ENCODE data around the gene IGF2BP2.

IGF2BP2 gene

DNA sequence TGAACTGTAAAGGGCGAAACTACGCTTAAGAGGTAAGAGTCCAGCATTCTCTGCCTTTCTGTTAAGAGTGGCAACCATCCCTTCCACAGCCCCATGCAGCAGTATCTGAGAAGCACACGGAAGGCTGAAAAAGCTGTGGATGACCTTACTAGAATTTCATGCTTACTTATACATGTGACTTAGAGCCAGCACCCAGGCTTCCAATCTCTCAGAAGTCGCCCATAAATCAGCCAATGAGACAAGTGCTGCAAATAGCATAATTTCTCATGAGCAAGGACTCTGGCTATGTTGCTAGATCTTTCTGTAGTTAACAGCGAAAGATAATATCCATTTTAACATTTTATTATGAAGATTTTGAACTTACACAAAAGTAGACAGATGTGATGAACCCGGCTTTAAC, 65.3 kb downstream of the IGF2BP2 start:
- H3K36me3 Mint-ChIP-seq (ENCODE audit: low read depth) = no peaks in the 10 kb centered on the region
- peaks cover 34% of the 10 kb centered on the region for H3K27me3 Mint-ChIP-seq (ENCODE audit: low read depth)
- H3K9me3 Mint-ChIP-seq = peaks cover 3% of the 10 kb centered on the region
- DNase-seq (ENCODE audit: low spot score) = no peak
- no peak overlapping the region for H3K27ac Mint-ChIP-seq
- no peak overlapping the region for H3K4me3 Mint-ChIP-seq
- no peaks in the 10 kb centered on the region for H3K4me1 Mint-ChIP-seq (ENCODE audit: low read depth)

DNA sequence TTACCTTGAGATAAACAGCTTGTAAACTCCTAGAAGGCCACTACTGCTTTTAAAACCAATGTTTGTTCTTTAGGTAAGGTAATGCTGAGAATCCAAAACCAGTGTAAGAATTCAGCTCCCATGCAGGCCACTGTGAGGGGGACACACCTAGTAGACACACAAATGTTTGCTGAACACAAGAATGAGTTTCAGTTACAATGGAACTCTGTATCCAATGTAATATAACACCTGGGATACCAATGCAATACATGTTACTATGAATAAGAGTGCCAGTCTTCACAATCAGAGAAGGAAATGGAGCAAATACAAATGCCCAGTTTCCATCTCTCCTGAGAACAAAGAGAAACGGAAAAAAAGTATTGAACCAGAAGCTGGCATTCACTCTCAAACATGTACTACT, 65.9 kb downstream of the IGF2BP2 start:
- Mint-ChIP-seq H3K9me3 (peaks cover 5% of the 10 kb centered on the region), H3K4me3 (no peak overlapping the region), H3K4me1 (ENCODE audit: low read depth) (no peaks in the 10 kb centered on the region), H3K27ac (no peak overlapping the region), H3K27me3 (ENCODE audit: low read depth) (peaks cover 30% of the 10 kb centered on the region), H3K36me3 (ENCODE audit: low read depth) (no peaks in the 10 kb centered on the region)
- DNase-seq (ENCODE audit: low spot score) = no peak

DNA sequence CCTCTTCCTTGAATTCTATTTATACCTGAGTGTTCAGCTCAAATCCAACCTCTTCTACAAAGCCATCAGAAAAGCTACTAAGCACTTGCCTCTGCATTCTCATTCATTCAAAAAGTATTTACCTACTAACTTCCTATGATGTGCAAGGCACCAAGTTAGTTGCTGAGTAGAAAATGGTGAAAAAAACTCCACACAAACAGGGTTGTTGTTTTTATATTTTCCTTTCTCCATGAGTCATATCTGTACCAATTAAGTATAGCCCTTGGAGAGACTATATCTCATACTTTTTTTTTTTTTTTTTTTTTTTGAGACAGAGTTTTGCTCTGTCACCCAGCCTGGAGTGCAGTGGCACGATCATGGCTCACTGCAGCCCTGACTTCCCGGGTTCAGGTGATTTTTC, 67.7 kb downstream of the IGF2BP2 start:
- no peaks in the 10 kb centered on the region for H3K36me3 Mint-ChIP-seq (ENCODE audit: low read depth)
- DNase-seq (ENCODE audit: low spot score) = no peak
- H3K9me3 Mint-ChIP-seq = peaks cover 5% of the 10 kb centered on the region
- H3K27ac Mint-ChIP-seq = no peak overlapping the region
- H3K4me3 Mint-ChIP-seq = no peak overlapping the region
- peaks cover 21% of the 10 kb centered on the region for H3K27me3 Mint-ChIP-seq (ENCODE audit: low read depth)
- no peaks in the 10 kb centered on the region for H3K4me1 Mint-ChIP-seq (ENCODE audit: low read depth)

DNA sequence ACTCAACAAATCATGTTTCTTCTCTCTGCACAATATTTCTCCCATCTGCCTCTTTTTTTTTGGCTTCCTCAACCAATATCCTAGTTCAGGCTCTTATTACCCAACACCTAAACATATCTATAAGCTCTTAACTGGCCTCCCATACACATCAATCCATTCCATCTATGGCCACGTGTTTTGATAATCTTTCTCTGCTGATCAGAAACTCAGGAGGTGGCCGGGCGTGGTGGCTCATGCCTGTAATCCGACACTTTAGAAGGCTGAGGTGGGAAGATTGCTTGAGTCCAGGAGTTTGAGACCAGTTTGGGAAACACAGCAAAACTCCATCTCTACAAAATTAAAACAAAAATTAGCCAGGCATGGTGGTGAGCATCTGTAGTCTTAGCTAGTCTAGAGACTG, 68.4 kb downstream of the IGF2BP2 start:
- Mint-ChIP-seq H3K4me3 (no peak overlapping the region), H3K4me1 (ENCODE audit: low read depth) (no peaks in the 10 kb centered on the region), H3K9me3 (peaks cover 5% of the 10 kb centered on the region), H3K27ac (no peak overlapping the region), H3K27me3 (ENCODE audit: low read depth) (peaks cover 23% of the 10 kb centered on the region), H3K36me3 (ENCODE audit: low read depth) (no peaks in the 10 kb centered on the region)
- no peak for DNase-seq (ENCODE audit: low spot score)

DNA sequence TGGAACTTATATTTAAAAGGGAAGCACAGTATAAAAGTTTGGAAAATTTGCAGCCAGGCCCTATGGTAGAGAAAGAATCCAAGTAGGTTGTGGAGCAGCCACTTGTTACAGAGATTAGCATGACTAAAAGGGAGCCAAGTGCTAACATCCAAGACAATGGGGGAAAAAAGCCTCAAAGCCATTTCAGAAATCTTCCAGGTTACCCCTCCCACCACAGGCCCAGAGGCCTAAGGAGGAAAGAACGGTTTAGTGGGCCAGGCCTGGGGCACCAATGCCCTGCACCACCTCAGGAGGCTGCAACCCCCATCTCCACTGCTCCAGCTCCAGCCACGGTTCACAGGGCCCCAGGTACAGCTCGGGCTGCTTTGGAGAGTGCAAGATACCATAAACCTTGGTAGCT, 69.9 kb downstream of the IGF2BP2 start:
- H3K27me3 Mint-ChIP-seq (ENCODE audit: low read depth) = peaks cover 17% of the 10 kb centered on the region
- H3K36me3 Mint-ChIP-seq (ENCODE audit: low read depth) = no peaks in the 10 kb centered on the region
- no peaks in the 10 kb centered on the region for H3K4me1 Mint-ChIP-seq (ENCODE audit: low read depth)
- no peak for DNase-seq (ENCODE audit: low spot score)
- H3K4me3 Mint-ChIP-seq = no peak overlapping the region
- no peak overlapping the region for H3K27ac Mint-ChIP-seq
- peaks cover 5% of the 10 kb centered on the region for H3K9me3 Mint-ChIP-seq

DNA sequence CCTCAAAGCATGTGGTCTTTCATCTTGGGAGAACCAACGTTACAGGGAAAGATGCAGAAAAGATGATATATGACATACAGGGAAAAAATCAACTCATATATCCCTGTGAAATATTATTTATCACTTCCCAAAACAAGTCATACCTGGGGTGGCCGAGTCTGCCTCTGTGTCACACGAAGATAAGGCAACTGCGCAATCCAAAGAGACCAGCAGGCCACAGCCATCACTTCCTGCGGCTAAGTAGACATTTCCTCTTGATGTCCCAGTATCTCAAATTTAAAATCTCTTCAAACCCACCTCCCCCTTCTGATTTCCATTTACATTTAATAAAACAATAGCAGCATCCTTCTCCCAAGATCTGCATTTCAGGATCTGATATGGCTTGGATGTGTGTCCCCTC, 71.5 kb downstream of the IGF2BP2 start:
- Mint-ChIP-seq H3K27me3 (ENCODE audit: low read depth) (peaks cover 16% of the 10 kb centered on the region), H3K9me3 (peaks cover 5% of the 10 kb centered on the region), H3K4me1 (ENCODE audit: low read depth) (no peaks in the 10 kb centered on the region), H3K36me3 (ENCODE audit: low read depth) (no peaks in the 10 kb centered on the region), H3K27ac (no peak overlapping the region), H3K4me3 (no peak overlapping the region)
- DNase-seq (ENCODE audit: low spot score) = no peak

DNA sequence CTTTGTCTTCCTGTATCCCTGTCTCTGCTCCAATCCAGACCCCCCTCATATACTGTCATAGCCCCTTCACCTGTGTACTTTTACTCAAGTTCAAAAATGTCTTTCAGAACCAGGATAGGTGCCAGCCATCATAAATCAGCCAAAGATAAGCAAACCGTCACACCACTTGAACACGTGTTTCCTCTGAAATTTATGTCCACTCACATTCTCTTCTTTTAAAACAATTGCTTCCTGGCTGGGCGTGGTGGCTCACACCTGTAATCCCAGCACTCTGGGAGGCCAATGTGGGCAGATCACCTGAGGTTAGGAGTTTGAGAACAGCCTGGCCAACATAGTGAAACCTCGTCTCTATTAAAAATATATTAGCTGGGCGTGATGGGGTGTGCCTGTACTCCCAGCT, 74.1 kb downstream of the IGF2BP2 start:
- no peaks in the 10 kb centered on the region for H3K36me3 Mint-ChIP-seq (ENCODE audit: low read depth)
- peaks cover 18% of the 10 kb centered on the region for H3K27me3 Mint-ChIP-seq (ENCODE audit: low read depth)
- no peak for DNase-seq (ENCODE audit: low spot score)
- H3K4me3 Mint-ChIP-seq = no peak overlapping the region
- peaks cover 5% of the 10 kb centered on the region for H3K9me3 Mint-ChIP-seq
- no peaks in the 10 kb centered on the region for H3K4me1 Mint-ChIP-seq (ENCODE audit: low read depth)
- H3K27ac Mint-ChIP-seq = no peak overlapping the region

DNA sequence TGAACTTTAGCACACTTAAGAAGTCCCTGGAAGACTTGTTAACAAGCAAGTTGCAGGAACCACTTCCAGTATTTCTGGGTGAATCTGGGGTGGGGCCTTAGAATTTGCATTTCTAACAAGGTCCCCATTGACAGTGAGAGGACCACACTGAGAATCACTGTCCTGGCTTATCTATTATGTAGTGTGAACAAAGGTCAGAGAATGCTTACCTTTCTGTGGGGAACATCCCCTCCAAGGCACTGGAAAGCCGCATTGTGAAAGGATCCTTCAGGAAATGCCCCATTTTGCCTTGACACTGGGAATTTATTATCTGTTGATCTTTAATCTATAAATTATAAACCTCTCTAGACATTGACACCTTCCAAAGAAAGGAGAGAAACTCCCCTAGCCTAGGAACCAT, 74.8 kb downstream of the IGF2BP2 start:
- no peaks in the 10 kb centered on the region for H3K4me1 Mint-ChIP-seq (ENCODE audit: low read depth)
- H3K36me3 Mint-ChIP-seq (ENCODE audit: low read depth) = no peaks in the 10 kb centered on the region
- no peak for DNase-seq (ENCODE audit: low spot score)
- peaks cover 5% of the 10 kb centered on the region for H3K9me3 Mint-ChIP-seq
- H3K27ac Mint-ChIP-seq = no peak overlapping the region
- no peak overlapping the region for H3K4me3 Mint-ChIP-seq
- peaks cover 18% of the 10 kb centered on the region for H3K27me3 Mint-ChIP-seq (ENCODE audit: low read depth)

DNA sequence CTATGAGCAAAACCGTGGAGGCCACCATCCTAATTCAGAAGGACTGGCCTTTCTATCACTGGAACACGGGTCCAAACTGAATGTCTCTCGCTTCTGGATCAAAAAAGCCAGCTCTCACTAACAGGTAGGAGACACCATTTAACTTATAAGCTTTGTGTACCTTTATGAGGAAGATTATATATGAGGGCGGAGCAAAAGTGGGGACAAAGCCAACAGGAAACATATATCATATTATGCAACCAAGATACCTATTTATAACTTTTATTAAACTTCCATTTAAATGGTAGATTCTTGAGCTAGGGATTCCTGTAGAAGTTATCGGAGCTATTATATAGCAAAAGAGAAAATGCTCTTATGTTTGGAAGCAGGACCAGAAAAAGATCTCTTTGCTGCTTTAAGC, 78.4 kb downstream of the IGF2BP2 start:
- Mint-ChIP-seq H3K27ac (no peak overlapping the region), H3K9me3 (no peaks in the 10 kb centered on the region), H3K4me3 (no peak overlapping the region), H3K36me3 (ENCODE audit: low read depth) (no peaks in the 10 kb centered on the region), H3K27me3 (ENCODE audit: low read depth) (peaks cover 15% of the 10 kb centered on the region), H3K4me1 (ENCODE audit: low read depth) (no peaks in the 10 kb centered on the region)
- DNase-seq (ENCODE audit: low spot score) = no peak

DNA sequence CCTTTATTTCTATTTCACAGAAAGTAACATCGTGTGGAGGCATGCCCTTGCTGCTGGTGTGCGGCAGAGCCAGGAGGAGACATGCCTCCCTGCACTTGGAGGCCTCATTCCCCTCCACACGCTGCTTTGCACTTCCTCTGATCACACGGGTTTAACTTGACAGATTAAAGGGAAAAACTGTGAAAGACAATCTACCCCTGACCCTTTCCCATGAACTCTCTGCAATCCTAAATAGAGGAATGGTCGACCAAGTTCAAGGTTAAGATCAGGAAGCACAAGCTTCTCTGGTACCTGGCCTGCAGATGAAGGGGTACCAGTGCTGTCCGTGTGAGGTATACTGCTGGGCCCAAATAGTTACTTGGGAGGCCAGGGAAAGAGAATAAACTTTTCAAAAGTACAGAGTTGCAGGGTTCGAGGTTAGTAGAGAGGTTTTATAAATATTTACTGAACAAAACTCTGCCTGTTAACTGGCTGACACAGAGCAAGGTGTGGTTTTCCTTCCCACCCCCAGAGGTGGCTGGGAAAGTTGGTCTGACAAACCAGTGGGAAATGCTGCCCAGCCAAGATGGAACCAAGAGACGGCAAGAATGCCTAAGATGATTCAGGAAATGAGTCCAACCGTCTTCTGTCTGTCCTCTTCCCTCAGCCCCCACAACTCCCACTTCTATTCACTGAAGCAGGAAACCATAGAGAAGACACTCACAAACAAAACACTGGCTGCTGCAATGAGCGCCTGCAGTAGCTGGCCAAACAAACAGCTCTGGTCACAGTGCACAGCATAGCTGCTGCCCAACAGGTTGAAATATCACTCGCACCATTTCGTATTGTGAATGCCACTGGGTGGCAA, 79.6 kb downstream of the IGF2BP2 start:
- H3K4me3 Mint-ChIP-seq = no peak overlapping the region
- H3K27ac Mint-ChIP-seq = no peak overlapping the region
- peaks cover 10% of the 10 kb centered on the region for H3K27me3 Mint-ChIP-seq (ENCODE audit: low read depth)
- no peak for DNase-seq (ENCODE audit: low spot score)
- H3K4me1 Mint-ChIP-seq (ENCODE audit: low read depth) = no peaks in the 10 kb centered on the region
- no peaks in the 10 kb centered on the region for H3K9me3 Mint-ChIP-seq
- H3K36me3 Mint-ChIP-seq (ENCODE audit: low read depth) = no peaks in the 10 kb centered on the region

DNA sequence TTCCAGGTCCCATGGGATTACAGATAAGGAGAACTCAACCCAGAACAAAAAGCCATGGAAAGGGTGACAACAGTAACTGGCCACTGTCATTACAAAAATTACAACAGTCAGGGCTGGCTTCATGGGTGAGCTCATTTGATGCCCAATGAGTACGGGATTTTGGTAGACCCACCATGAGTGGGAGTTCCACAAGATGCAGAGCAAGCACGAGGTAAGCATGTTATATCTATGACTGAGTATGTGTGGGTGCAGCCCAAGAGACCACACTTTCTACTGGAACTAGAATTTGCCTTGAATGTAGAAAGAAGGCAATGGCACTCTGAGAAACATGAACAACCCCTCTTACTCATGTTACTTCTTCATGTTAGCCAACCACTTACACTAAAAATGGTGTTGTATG, 83.3 kb downstream of the IGF2BP2 start:
- H3K9me3 Mint-ChIP-seq = no peaks in the 10 kb centered on the region
- peaks cover 8% of the 10 kb centered on the region for H3K27me3 Mint-ChIP-seq (ENCODE audit: low read depth)
- no peak overlapping the region for H3K27ac Mint-ChIP-seq
- DNase-seq (ENCODE audit: low spot score) = no peak
- no peaks in the 10 kb centered on the region for H3K36me3 Mint-ChIP-seq (ENCODE audit: low read depth)
- H3K4me3 Mint-ChIP-seq = no peak overlapping the region
- no peaks in the 10 kb centered on the region for H3K4me1 Mint-ChIP-seq (ENCODE audit: low read depth)

DNA sequence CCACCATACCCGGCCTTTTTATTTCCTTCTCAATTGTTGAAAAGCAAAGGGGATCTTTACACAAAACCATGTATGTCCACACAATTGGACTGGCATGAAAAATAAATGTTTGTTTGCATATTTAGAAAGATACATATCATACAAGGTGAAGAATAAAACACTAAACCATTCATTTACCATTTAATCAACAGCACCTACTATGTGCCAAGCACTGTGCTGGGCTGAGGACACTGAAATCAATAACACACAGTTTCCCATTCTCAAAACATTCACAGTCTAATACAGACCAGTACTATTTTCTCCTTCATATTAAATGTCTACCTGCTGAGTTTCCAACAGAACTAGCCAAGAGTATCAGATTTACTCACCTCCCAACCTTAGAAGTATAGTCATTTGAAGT, 84.7 kb downstream of the IGF2BP2 start:
- Mint-ChIP-seq H3K27me3 (ENCODE audit: low read depth) (peaks cover 3% of the 10 kb centered on the region), H3K27ac (no peak overlapping the region), H3K9me3 (no peaks in the 10 kb centered on the region), H3K4me3 (no peak overlapping the region), H3K36me3 (ENCODE audit: low read depth) (no peaks in the 10 kb centered on the region), H3K4me1 (ENCODE audit: low read depth) (no peaks in the 10 kb centered on the region)
- DNase-seq (ENCODE audit: low spot score) = no peak

DNA sequence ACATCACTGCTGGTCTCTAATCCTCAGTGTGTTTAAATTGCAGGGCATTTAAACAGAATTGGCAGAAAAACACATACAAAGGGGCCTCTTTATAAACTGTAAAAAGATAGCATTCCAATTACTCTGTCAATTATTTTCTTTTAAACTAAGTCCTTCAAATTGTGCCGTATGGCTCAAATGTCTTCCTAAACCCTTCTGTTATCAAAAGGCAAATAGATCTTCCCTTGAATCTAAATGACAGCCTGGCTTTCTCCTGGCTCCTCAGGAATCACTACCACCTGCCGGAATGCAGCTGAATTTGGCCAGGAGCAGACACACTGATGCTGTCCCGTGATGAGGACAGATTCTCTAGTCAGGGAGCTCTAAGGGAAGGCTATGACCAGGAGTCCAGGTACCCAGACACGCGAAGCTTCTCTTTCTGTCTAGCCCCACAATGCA, 85.6 kb downstream of the IGF2BP2 start:
- Mint-ChIP-seq H3K36me3 (ENCODE audit: low read depth) (no peaks in the 10 kb centered on the region), H3K9me3 (no peaks in the 10 kb centered on the region), H3K4me1 (ENCODE audit: low read depth) (no peaks in the 10 kb centered on the region), H3K27me3 (ENCODE audit: low read depth) (peaks cover 3% of the 10 kb centered on the region), H3K4me3 (no peak overlapping the region), H3K27ac (no peak overlapping the region)
- no peak for DNase-seq (ENCODE audit: low spot score)

DNA sequence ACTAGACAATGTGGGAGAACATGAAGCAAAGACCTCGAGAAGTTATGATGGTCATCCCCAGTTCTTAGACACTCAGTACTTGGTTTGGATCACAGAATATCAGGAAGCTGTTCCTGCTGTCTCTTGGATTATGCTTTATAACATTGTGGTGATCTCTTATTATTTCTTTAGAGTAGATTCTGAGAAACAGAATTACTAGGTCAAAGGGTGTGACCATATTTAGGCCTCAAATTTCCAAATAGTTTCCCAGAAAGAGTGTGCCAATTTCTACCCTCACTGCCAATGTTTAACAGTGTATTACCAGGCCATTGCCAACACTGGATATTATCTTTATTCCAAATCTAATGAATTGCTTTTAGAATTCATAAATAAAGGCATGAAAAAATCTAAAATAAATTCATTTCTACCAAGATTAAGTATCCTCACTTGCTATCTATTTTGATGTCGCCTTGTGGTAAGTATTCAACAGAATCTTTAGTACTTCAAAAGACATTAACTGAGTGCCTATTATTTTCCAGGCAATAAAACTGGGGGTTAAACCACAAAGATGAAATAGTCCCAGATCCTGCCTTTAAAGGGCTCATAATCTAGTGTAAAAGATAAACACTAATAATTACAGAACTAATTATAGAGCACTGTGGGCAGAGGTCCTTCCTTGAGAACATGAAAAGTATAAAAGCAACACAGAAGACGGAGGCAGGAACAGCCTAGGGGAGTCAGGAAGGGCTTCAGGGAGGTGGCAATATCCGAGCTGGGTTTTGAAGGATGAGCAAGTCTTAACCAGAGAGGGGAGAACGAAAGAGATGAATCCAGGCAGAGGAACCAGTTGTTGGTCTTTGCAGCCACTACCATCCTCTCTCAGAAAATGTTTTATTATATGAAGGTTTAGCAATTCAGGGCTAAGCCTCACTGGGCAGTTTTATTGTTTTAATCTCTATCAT, 86.8 kb downstream of the IGF2BP2 start:
- peaks cover 3% of the 10 kb centered on the region for H3K27me3 Mint-ChIP-seq (ENCODE audit: low read depth)
- H3K4me3 Mint-ChIP-seq = no peak overlapping the region

More for the DNA sequence above, 86.8 kb downstream of the IGF2BP2 start:
- Mint-ChIP-seq H3K36me3 (ENCODE audit: low read depth) (no peaks in the 10 kb centered on the region), H3K4me1 (ENCODE audit: low read depth) (no peaks in the 10 kb centered on the region), H3K9me3 (no peaks in the 10 kb centered on the region), H3K27ac (no peak overlapping the region)
- DNase-seq (ENCODE audit: low spot score) = no peak

All from T-helper 2 cell treated with Interferon-gamma antibody and Interleukin-4, amounts not matched to agents 5 μg/mL and 100 μg/mL, for 36 hours (primary cell).